Measurements from ENCODE around the gene PAXX. TPM values are rescaled to one million over a fixed set of nuclear protein-coding genes. Genes with fewer than 3 reads are reported as not detected.

PAXX gene
- total RNA-seq, 1 experiment from 2014 or later: 89.0 TPM

DNA sequence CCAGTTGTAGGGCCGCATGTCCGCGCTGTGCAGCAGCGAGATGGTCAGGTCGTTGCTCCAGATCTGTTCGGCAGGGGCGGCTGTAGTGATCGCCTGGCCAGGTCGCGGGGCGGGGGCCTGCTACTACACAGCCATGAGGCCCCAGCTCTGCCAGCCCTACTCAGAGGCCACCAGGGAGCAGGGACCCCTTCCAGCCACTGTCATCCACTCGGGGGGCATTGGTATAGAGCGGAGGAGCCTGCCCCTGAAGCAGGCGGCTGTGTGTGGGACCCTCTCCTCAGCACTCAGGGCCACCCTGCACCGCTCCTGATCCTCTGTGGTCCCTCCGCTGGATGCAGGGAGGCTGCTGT is 49.4 kb upstream of the PAXX start:
- ChIA-PET RAD21 (ENCODE audit: low non-redundant PET in 1 of 2, low total read pairs in 2 of 2, uncharacterized antibody in 2 of 2, unreplicated experiment in 2 of 2) (no interaction called here), POLR2A (no interaction called here), CTCF (no interaction called here)
- intact Hi-C loops (cut with micrococcal nuclease): loop anchor here (5.0 to 10.0 kb wide), 2 partner anchors 98 to 156 kb away; partner anchors contain the start of genes AJM1 and PHPT1
- BruUV-seq (replicated peaks): no TSS peak
- peak overlapping the region; percentile 78 to 88 for H3K4me3 ChIP-seq (replicated peaks in 1 of 2; ENCODE audit: low read depth in 1 of 2, low read length in 2 of 2)
- H3K36me3 ChIP-seq (ENCODE audit: control insufficient read depth in 1 of 2, insufficient read depth in 2 of 2, low read length in 2 of 2): peaks cover 12 to 15% of the 10 kb centered on the region in 2 experiments; a peak in 3 of 4 replicates
- TF ChIP-seq SP1 (IDR thresholded peaks at IDR 0.05; ENCODE audit: low read depth): no peak
- TF ChIP-seq SIN3A (IDR thresholded peaks at IDR 0.05; ENCODE audit: low read depth): no peak
- TF ChIP-seq YY1 (IDR thresholded peaks at IDR 0.05; ENCODE audit: extremely low read depth, insufficient replicate concordance, low read depth, low read length): no peak
- TF ChIP-seq ZFX (IDR thresholded peaks at IDR 0.05): no peak
- TF ChIP-seq POLR2A (IDR thresholded peaks at IDR 0.05; ENCODE audit: borderline replicate concordance, extremely low read depth, insufficient read depth, insufficient read length): no peak
- peak overlapping the region; percentile 86; the same call in 1 of the 2 replicates for H3K9ac ChIP-seq (ENCODE audit: low read length)
- H4K20me1 ChIP-seq (ENCODE audit: insufficient read depth): no peaks in the 10 kb centered on the region
- DNase-seq (ENCODE audit: low read depth, low spot score): no peak
- H3K4me1 ChIP-seq (ENCODE audit: control insufficient read depth in 1 of 2, insufficient read depth in 2 of 2, low read length in 2 of 2): peaks cover 9 to 25% of the 10 kb centered on the region in 2 experiments; a peak in 3 of 4 replicates
- H3K9me3 ChIP-seq (ENCODE audit: control insufficient read depth in 1 of 2, insufficient read depth in 1 of 2, low read depth in 1 of 2, low read length in 2 of 2): no peaks in the 10 kb centered on the region
- H3K9me2 ChIP-seq (ENCODE audit: insufficient read depth): no peaks in the 10 kb centered on the region
- H3K79me2 ChIP-seq (ENCODE audit: insufficient read depth, low read length): peaks cover 20% of the 10 kb centered on the region
- no peak overlapping the region for H2AFZ ChIP-seq (ENCODE audit: low read depth, low read length, poor library complexity, severe bottlenecking)
- H3K27ac ChIP-seq (ENCODE audit: low read depth, low read length): peak overlapping the region; percentile 97; the same call in 1 of the 2 replicates
- H3K4me2 ChIP-seq (ENCODE audit: low read length): peak overlapping the region; percentile 89
- ATAC-seq: no peak
- H3K27me3 ChIP-seq (ENCODE audit: insufficient read depth, low read length): no peaks in the 10 kb centered on the region

DNA sequence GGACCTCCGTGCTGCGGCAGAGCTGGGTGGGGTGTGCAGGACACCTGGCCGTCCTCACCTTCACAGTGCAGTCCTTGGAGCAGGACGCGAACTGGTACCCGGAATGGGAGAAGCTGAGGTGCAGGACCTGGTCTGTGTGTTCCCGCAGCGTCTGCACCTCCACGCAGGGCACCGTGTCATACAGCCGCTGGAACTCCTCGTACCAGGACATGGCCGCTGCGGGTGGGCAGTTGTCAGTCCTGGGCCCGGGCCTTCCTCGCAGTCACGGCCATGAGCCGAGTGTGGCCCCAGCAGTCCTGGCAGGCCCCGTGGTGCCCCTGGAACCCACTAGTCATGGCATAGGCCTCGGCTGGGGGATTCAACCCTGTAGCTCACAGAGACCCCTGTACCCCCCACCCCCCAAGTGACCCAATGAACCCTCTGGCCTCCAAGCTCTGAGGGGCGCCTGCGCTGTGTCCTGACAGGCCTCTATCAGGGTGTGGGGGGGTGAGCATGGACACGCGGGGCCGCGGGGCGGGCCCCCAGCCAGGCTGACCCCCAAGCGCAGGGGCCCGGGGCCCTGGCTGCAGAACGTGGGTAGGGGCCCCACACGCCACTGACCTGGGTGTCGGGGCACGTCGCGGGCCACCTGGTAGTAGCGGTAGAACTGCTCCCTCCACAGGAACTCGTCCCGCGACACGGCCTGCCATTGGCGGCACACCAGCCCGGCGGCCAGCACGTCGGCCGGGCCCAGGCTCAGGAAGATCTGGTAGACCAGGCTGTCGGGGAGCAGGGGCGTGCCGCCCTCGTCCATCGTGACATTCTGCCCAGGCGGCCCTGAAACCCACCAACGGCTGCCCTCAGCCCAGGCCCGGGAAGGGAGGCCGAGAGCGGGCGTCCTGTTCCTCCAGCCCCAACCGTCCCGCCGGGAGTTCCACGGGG is 48.7 kb upstream of the PAXX start:
- intact Hi-C loops (cut with micrococcal nuclease): loop anchor here (5.0 to 10.0 kb wide), 2 partner anchors 99 to 156 kb away; partner anchors contain the start of genes AJM1 and PHPT1
- BruUV-seq (replicated peaks): no TSS peak
- Histone ChIP-seq H3K9me3 (ENCODE audit: control insufficient read depth in 1 of 2, insufficient read depth in 1 of 2, low read depth in 1 of 2, low read length in 2 of 2) (no peaks in the 10 kb centered on the region), H3K79me2 (ENCODE audit: insufficient read depth, low read length) (peaks cover 20% of the 10 kb centered on the region), H3K4me2 (ENCODE audit: low read length) (peak overlapping the region; percentile 89), H3K4me1 (ENCODE audit: control insufficient read depth in 1 of 2, insufficient read depth in 2 of 2, low read length in 2 of 2) (peaks cover 14 to 32% of the 10 kb centered on the region in 2 experiments), H4K20me1 (ENCODE audit: insufficient read depth) (no peaks in the 10 kb centered on the region), H3K27ac (ENCODE audit: low read depth, low read length) (peak overlapping the region; percentile 97), H2AFZ (ENCODE audit: low read depth, low read length, poor library complexity, severe bottlenecking) (no peak overlapping the region), H3K9ac (ENCODE audit: low read length) (peak overlapping the region; percentile 86), H3K27me3 (ENCODE audit: insufficient read depth, low read length) (no peaks in the 10 kb centered on the region), H3K9me2 (ENCODE audit: insufficient read depth) (no peaks in the 10 kb centered on the region), H3K4me3 (replicated peaks in 1 of 2; ENCODE audit: low read depth in 1 of 2, low read length in 2 of 2) (peak overlapping the region; percentile 78 to 88), H3K36me3 (ENCODE audit: control insufficient read depth in 1 of 2, insufficient read depth in 2 of 2, low read length in 2 of 2) (peaks cover 12 to 15% of the 10 kb centered on the region in 2 experiments; a peak in 3 of 4 replicates)
- no peak for DNase-seq (ENCODE audit: low read depth, low spot score)
- ChIA-PET CTCF (interaction anchor here (1.6 kb wide), 1 partner anchor 85 kb away, joined by 5 read pairs; the partner anchor contains the start of gene ABCA2), POLR2A (no interaction called here), RAD21 (ENCODE audit: low non-redundant PET in 1 of 2, low total read pairs in 2 of 2, uncharacterized antibody in 2 of 2, unreplicated experiment in 2 of 2) (no interaction called here)
- peak; percentile 7 for ATAC-seq
- TF ChIP-seq ELF1 (IDR thresholded peaks at IDR 0.05; ENCODE audit: borderline replicate concordance, low read depth) (no peak), CEBPB (IDR thresholded peaks at IDR 0.05; ENCODE audit: low read depth) (no peak), EGR1 (IDR thresholded peaks at IDR 0.05; ENCODE audit: low read depth) (no peak), POLR2AphosphoS5 (IDR thresholded peaks at IDR 0.05; ENCODE audit: low read depth, low read length) (no peak), SRF (IDR thresholded peaks at IDR 0.05; ENCODE audit: low read depth) (no peak), POLR2A (IDR thresholded peaks at IDR 0.05; ENCODE audit: borderline replicate concordance, extremely low read depth, insufficient read depth, insufficient read length) (no peak), EZH2phosphoT487 (IDR thresholded peaks at IDR 0.05; ENCODE audit: borderline replicate concordance) (no peak)
- TF ChIP-seq, protein P1, sequence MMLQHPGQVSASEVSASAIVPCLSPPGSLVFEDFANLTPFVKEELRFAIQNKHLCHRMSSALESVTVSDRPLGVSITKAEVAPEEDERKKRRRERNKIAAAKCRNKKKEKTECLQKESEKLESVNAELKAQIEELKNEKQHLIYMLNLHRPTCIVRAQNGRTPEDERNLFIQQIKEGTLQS (IDR thresholded peaks at IDR 0.05): no peak
- TF ChIP-seq, protein P2, sequence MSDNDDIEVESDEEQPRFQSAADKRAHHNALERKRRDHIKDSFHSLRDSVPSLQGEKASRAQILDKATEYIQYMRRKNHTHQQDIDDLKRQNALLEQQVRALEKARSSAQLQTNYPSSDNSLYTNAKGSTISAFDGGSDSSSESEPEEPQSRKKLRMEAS (IDR thresholded peaks at IDR 0.05): no peak
- TF ChIP-seq, protein P3, sequence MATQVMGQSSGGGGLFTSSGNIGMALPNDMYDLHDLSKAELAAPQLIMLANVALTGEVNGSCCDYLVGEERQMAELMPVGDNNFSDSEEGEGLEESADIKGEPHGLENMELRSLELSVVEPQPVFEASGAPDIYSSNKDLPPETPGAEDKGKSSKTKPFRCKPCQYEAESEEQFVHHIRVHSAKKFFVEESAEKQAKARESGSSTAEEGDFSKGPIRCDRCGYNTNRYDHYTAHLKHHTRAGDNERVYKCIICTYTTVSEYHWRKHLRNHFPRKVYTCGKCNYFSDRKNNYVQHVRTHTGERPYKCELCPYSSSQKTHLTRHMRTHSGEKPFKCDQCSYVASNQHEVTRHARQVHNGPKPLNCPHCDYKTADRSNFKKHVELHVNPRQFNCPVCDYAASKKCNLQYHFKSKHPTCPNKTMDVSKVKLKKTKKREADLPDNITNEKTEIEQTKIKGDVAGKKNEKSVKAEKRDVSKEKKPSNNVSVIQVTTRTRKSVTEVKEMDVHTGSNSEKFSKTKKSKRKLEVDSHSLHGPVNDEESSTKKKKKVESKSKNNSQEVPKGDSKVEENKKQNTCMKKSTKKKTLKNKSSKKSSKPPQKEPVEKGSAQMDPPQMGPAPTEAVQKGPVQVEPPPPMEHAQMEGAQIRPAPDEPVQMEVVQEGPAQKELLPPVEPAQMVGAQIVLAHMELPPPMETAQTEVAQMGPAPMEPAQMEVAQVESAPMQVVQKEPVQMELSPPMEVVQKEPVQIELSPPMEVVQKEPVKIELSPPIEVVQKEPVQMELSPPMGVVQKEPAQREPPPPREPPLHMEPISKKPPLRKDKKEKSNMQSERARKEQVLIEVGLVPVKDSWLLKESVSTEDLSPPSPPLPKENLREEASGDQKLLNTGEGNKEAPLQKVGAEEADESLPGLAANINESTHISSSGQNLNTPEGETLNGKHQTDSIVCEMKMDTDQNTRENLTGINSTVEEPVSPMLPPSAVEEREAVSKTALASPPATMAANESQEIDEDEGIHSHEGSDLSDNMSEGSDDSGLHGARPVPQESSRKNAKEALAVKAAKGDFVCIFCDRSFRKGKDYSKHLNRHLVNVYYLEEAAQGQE (IDR thresholded peaks at IDR 0.05; ENCODE audit: low read depth): no peak

All from HCT116 (cell line).